B cell (primary cell): ENCODE measurements around the gene DAZAP1. TPM values are rescaled to one million over a fixed set of nuclear protein-coding genes. Genes with fewer than 3 reads are reported as not detected.

Source experiments
- ATAC-seq: fragments of 200-7000 bp; cut with Tn5 transposase; one replicate; pipeline ENCODE4 v1.10.0; 2021; ENCODE audit warnings: low read depth, mild to moderate bottlenecking, moderate number of reproducible peaks, moderate library complexity
- CTCF ChIA-PET: fragments of 350-600 bp; sonication (Branson Sonifier 250); formaldehyde crosslinking; loops from one replicate; lab custom pipeline; 2021; ENCODE audit warnings: antibody characterized with exemption, inconsistent platforms; lab: Charles Lee
- POLR2A ChIA-PET: fragments of 350-600 bp; sonication (Branson Sonifier 250); formaldehyde crosslinking; loops from one replicate; lab custom pipeline; 2021; ENCODE audit warnings: antibody characterized with exemption; lab: Charles Lee
- DNase-seq: peaks from one replicate; pipeline ENCODE4 v3.0.0; 2013
- H2AFZ ChIP-seq: 2 replicates; pipeline ENCODE4 v1.6.1; 2012; ENCODE audit warnings: mild to moderate bottlenecking, low read depth, low read length; ENCODE audit not compliant: insufficient read depth, poor library complexity, severe bottlenecking
- H3K27ac ChIP-seq, 2 donors: 1 replicate in 1 of 2; 2 replicates in 1 of 2; pipeline ENCODE4 v1.5.1; 2012 to 2013; ENCODE audit warnings: low read length in 2 of 2, mild to moderate bottlenecking in 2 of 2, moderate library complexity in 1 of 2
- H3K27me3 ChIP-seq, 4 experiments: fragments of 200-600 bp in 1 of 4; sonication (generic) in 1 of 4; replicated peaks in 1 of 4; 1 replicate in 2 of 4; 2 replicates in 2 of 4; pipeline versions ENCODE4 v1.6.1 to v1.7.0; 2013 to 2016; ENCODE audit warnings: low read length in 3 of 4, mild to moderate bottlenecking in 2 of 4, mixed read lengths in 1 of 4, moderate library complexity in 1 of 4; ENCODE audit not compliant: insufficient read depth in 4 of 4, control insufficient read depth in 3 of 4; ENCODE audit errors: control extremely low read depth in 1 of 4
- H3K36me3 ChIP-seq, 2 experiments: replicated peaks in 1 of 2; 1 replicate in 1 of 2; 2 replicates in 1 of 2; pipeline versions ENCODE4 v1.6.1 to v1.7.1; 2013; ENCODE audit warnings: low read length in 1 of 2; ENCODE audit not compliant: insufficient read depth in 2 of 2, control insufficient read depth in 1 of 2; ENCODE audit errors: control extremely low read depth in 1 of 2, extremely low read depth in 1 of 2
- H3K4me1 ChIP-seq, 2 donors: fragments of 200-600 bp in 1 of 2; sonication (generic) in 1 of 2; 1 replicate in 1 of 2; 2 replicates in 1 of 2; pipeline versions ENCODE4 v1.5.1 to v1.6.1; 2013 to 2017; ENCODE audit warnings: low read length in 2 of 2; ENCODE audit not compliant: control insufficient read depth in 2 of 2, insufficient read depth in 2 of 2
- H3K4me2 ChIP-seq: replicated peaks from 2 replicates; pipeline ENCODE3; 2012; ENCODE audit warnings: mild to moderate bottlenecking, low read depth, low read length; ENCODE audit not compliant: poor library complexity, severe bottlenecking
- H3K4me3 ChIP-seq, 5 experiments: fragments of 200-600 bp in 1 of 5; sonication (generic) in 1 of 5; 1 replicate in 3 of 5; 2 replicates in 2 of 5; pipeline versions ENCODE4 v1.5.1 to v1.7.0; 2011 to 2016; ENCODE audit warnings: low read length in 4 of 5, mild to moderate bottlenecking in 4 of 5, low read depth in 2 of 5, control low read depth in 1 of 5, moderate library complexity in 1 of 5; ENCODE audit not compliant: insufficient read depth in 1 of 5; ENCODE audit errors: control extremely low read depth in 1 of 5, extremely low read depth in 1 of 5
- H3K79me2 ChIP-seq: fragments of 200-600 bp; sonication (generic); one replicate; pipeline ENCODE4 v1.6.0; 2016; ENCODE audit warnings: low read length; ENCODE audit not compliant: control insufficient read depth, insufficient read depth
- H3K9ac ChIP-seq: fragments of 200-600 bp; sonication (generic); 2 replicates; pipeline ENCODE4 v1.6.1; 2017; ENCODE audit warnings: mild to moderate bottlenecking, low read length, moderate library complexity
- H3K9me3 ChIP-seq, 3 donors: one replicate each; pipeline versions ENCODE4 v1.6.1 to v1.7.1; 2013; ENCODE audit warnings: low read length in 2 of 3; ENCODE audit not compliant: control insufficient read depth in 2 of 3, insufficient read depth in 1 of 3; ENCODE audit errors: control extremely low read depth in 1 of 3
- H4K20me1 ChIP-seq: 2 replicates; pipeline ENCODE4 v1.6.0; 2012; ENCODE audit warnings: mild to moderate bottlenecking, low read length; ENCODE audit not compliant: insufficient read depth, control insufficient read depth, poor library complexity, severe bottlenecking
- H3K27ac Mint-ChIP-seq: one replicate; pipeline ENCODE4 v1.8.0; 2021; ENCODE audit warnings: mixed read lengths
- H3K27me3 Mint-ChIP-seq: one replicate; pipeline ENCODE4 v1.8.0; 2021; ENCODE audit warnings: mixed read lengths
- H3K4me1 Mint-ChIP-seq: one replicate; pipeline ENCODE4 v1.8.0; 2021; ENCODE audit warnings: mixed read lengths
- H3K4me3 Mint-ChIP-seq: one replicate; pipeline ENCODE4 v1.8.0; 2021; ENCODE audit warnings: mixed read lengths
- H3K9me3 Mint-ChIP-seq: one replicate; pipeline ENCODE4 v1.8.0; 2022; ENCODE audit warnings: mixed read lengths; ENCODE audit not compliant: insufficient read depth
- EZH2 ChIP-seq: IDR thresholded peaks from 2 replicates; pipeline ENCODE4 v1.6.1; 2012; ENCODE audit warnings: borderline replicate concordance, low read depth, mild to moderate bottlenecking, moderate library complexity, low read length; ENCODE audit not compliant: insufficient read depth, poor library complexity, severe bottlenecking
- whole genome bisulfite sequencing: methylation state at CpG from one replicate; pipeline ENCODE4 v1.1.5; 2013; ENCODE audit warnings: missing lambda C conversion rate; ENCODE audit not compliant: insufficient coverage; 5-methylcytosine and 5-hydroxymethylcytosine counted together
- intact Hi-C: fragments of 100-400 bp; cut with micrococcal nuclease; formaldehyde crosslinking; loops from one replicate; pipeline ENCODE4 v1.10.0; 2022
- polyA plus RNA-seq: library from polyadenylated mRNA; depleted of rRNA; stranded (reverse); fragments of >200 nt; gene quantifications from 2 replicates; pipeline ENCODE4 v1.2.3, GENCODE V29; 2012
- total RNA-seq, 2 donors: library from RNA; stranded (reverse); fragments of 120-200 nt in 1 of 2; gene quantifications; 1 replicate in 1 of 2; 2 replicates in 1 of 2; pipeline versions ENCODE4 v1.2.3 to v1.2.4, GENCODE V29; 2013 to 2022
- TF ChIP-seq, protein P1 (sequence below): fragments of 200-600 bp; IDR thresholded peaks from one replicate; pipeline ENCODE4 v1.8.0; 2022; ENCODE audit warnings: antibody characterized with exemption, mild to moderate bottlenecking

Gene DAZAP1
- total and polyA plus RNA-seq, 2 donors (not counting 1 experiment from before 2014, with no cell fraction given) = 54.8 to 125 TPM

- Mint-ChIP-seq H3K4me1 (peaks cover 19% of the 10 kb centered on the region), H3K27me3 (no peaks in the 10 kb centered on the region), H3K9me3 (no peaks in the 10 kb centered on the region), H3K27ac (no peak overlapping the region), H3K4me3 (no peak overlapping the region)
- TF ChIP-seq, protein P1, sequence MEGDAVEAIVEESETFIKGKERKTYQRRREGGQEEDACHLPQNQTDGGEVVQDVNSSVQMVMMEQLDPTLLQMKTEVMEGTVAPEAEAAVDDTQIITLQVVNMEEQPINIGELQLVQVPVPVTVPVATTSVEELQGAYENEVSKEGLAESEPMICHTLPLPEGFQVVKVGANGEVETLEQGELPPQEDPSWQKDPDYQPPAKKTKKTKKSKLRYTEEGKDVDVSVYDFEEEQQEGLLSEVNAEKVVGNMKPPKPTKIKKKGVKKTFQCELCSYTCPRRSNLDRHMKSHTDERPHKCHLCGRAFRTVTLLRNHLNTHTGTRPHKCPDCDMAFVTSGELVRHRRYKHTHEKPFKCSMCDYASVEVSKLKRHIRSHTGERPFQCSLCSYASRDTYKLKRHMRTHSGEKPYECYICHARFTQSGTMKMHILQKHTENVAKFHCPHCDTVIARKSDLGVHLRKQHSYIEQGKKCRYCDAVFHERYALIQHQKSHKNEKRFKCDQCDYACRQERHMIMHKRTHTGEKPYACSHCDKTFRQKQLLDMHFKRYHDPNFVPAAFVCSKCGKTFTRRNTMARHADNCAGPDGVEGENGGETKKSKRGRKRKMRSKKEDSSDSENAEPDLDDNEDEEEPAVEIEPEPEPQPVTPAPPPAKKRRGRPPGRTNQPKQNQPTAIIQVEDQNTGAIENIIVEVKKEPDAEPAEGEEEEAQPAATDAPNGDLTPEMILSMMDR = no peak
- no peak for TF ChIP-seq EZH2
- Histone ChIP-seq H3K9me3 (no peaks in the 10 kb centered on the region), H3K79me2 (peaks cover 92% of the 10 kb centered on the region), H3K4me1 (peaks cover 0 to 21% of the 10 kb centered on the region in 2 donors), H3K36me3 (peaks cover 0 to 58% of the 10 kb centered on the region in 2 experiments), H3K4me2 (no peak overlapping the region), H2AFZ (no peak overlapping the region), H3K4me3 (no peak overlapping the region), H3K27ac (no peak overlapping the region), H4K20me1 (peaks cover 95% of the 10 kb centered on the region), H3K27me3 (no peaks in the 10 kb centered on the region), H3K9ac (no peak overlapping the region)
- intact Hi-C loops = no loop called here
- DNase-seq (no peak), ATAC-seq (no peak)
- ChIA-PET CTCF (interaction anchor here (1.1 kb wide), 1 partner anchor 173 kb away, joined by 3 read pairs; no protein-coding TSS in a partner anchor), POLR2A (no interaction called here)
- 95% methylated on average over 21 of the region's 21 CpGs for whole genome bisulfite sequencing
Measured at GRCh38 chr19:1417145-1417544, 9.8 kb downstream of the DAZAP1 start.

GRCh38 chr19:1417681-1418495 lies 10.5 kb downstream of the DAZAP1 start:
- TF ChIP-seq EZH2 = no peak
- TF ChIP-seq, protein P1 = no peak
- peaks cover 19% of the 10 kb centered on the region for H3K4me1 Mint-ChIP-seq
- peaks cover 0 to 62% of the 10 kb centered on the region in 2 experiments for H3K36me3 ChIP-seq
- no peak overlapping the region for H3K4me2 ChIP-seq
- DNase-seq = no peak
- H3K9ac ChIP-seq = no peak overlapping the region
- no peaks in the 10 kb centered on the region for H3K27me3 ChIP-seq
- no peaks in the 10 kb centered on the region for H3K27me3 Mint-ChIP-seq
- ChIA-PET CTCF (interaction anchor here (1.2 kb wide), 1 partner anchor 20 kb away, joined by 3 read pairs; no protein-coding TSS in a partner anchor), POLR2A (interaction anchor here (0.6 kb wide), 1 partner anchor 60 kb away, joined by 4 read pairs; no protein-coding TSS in a partner anchor)
- H3K9me3 ChIP-seq = no peaks in the 10 kb centered on the region
- H3K79me2 ChIP-seq = peaks cover 92% of the 10 kb centered on the region
- H3K27ac ChIP-seq = no peak overlapping the region
- H4K20me1 ChIP-seq = peaks cover 95% of the 10 kb centered on the region
- no peak overlapping the region for H3K27ac Mint-ChIP-seq
- WGBS = 92% methylated on average over 30 of the region's 30 CpGs
- no peak overlapping the region for H3K4me3 ChIP-seq
- H2AFZ ChIP-seq = no peak overlapping the region
- intact Hi-C loops = no loop called here
- H3K9me3 Mint-ChIP-seq = no peaks in the 10 kb centered on the region
- no peak for ATAC-seq
- no peak overlapping the region for H3K4me3 Mint-ChIP-seq
- H3K4me1 ChIP-seq = peaks cover 0 to 20% of the 10 kb centered on the region in 2 donors
